Subcutaneous abdominal adipose tissue (tissue), 5 donors: Measurements from ENCODE around the gene MKLN1.
"Not testable (repeated sequence)": the region's sequence is repeated elsewhere in the genome, so short reads cannot be mapped to it uniquely, and the experiment has no call there.

Experiments used
- H3K27ac ChIP-seq: one replicate; pipeline ENCODE4 v1.7.0; 2013; ENCODE audit warnings: low read depth, mild to moderate bottlenecking, inconsistent platforms, low read length, moderate library complexity
- H3K27me3 ChIP-seq, 5 donors: one replicate each; pipeline ENCODE4 v1.7.0; 2013; ENCODE audit warnings: low read length in 5 of 5, inconsistent platforms in 1 of 5; ENCODE audit not compliant: control insufficient read depth in 5 of 5, insufficient read depth in 4 of 5
- H3K36me3 ChIP-seq, 5 donors: one replicate each; pipeline ENCODE4 v1.7.0; 2013; ENCODE audit warnings: low read length in 5 of 5; ENCODE audit not compliant: control insufficient read depth in 5 of 5, insufficient read depth in 5 of 5
- H3K4me1 ChIP-seq, 5 donors: one replicate each; pipeline ENCODE4 v1.7.0; 2013; ENCODE audit warnings: low read length in 5 of 5, mild to moderate bottlenecking in 3 of 5, moderate library complexity in 1 of 5; ENCODE audit not compliant: control insufficient read depth in 5 of 5, insufficient read depth in 5 of 5
- H3K4me3 ChIP-seq, 5 donors: one replicate each; pipeline ENCODE4 v1.7.0; 2013; ENCODE audit warnings: low read length in 5 of 5, low read depth in 1 of 5
- H3K9ac ChIP-seq, 5 donors: one replicate each; pipeline ENCODE4 v1.7.0; 2013; ENCODE audit warnings: low read length in 5 of 5, mild to moderate bottlenecking in 4 of 5, moderate library complexity in 3 of 5
- H3K9me3 ChIP-seq, 5 donors: one replicate each; pipeline ENCODE4 v1.7.0; 2013; ENCODE audit warnings: low read length in 5 of 5; ENCODE audit not compliant: control insufficient read depth in 5 of 5
- donor health status: healthy.
- donor health status: healthy.
- donor health status: healthy.
- donor health status: healthy.
- donor health status: healthy.

The MKLN1 gene

GRCh38 chr7:131329176-131329570 lies 1.5 kb downstream of the MKLN1 start:
- H3K4me1 ChIP-seq: peaks cover 0 to 41% (median 26%) of the 10 kb centered on the region in 5 donors
- peak overlapping the region; percentile 99 for H3K27ac ChIP-seq
- peaks cover 0 to 3% (median 0%) of the 10 kb centered on the region in 5 donors for H3K36me3 ChIP-seq
- peak overlapping the region; percentile 88 to 98 (median 93) for H3K4me3 ChIP-seq
- H3K9me3 ChIP-seq: no peaks in the 10 kb centered on the region
- H3K27me3 ChIP-seq: no peaks in the 10 kb centered on the region
- H3K9ac ChIP-seq: peak overlapping the region in 3 of 5 donors; percentile 98 to 100 (median 99)

DNA sequence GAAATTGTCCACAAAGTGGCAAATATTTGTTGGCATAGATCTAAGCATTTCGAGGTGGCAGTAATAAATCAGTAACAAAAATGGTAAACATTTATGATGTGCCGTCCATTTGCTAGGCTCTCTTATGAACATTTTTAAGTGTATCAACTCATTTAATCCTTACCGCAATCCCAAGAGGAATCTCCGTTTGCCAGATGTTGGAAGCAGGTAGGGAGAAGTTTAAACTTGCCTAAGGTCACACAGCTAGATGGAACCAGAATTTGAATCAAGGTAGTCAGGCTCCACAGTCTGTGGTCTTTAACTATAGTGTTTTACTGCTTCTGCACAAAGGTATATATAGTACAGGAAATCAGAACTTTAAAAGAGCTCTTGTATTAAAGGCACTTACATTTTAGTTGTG lies 2.6 kb downstream of the MKLN1 start:
- H3K4me3 ChIP-seq: peak overlapping the region in 2 of 5 donors; percentile 6 to 25

DNA sequence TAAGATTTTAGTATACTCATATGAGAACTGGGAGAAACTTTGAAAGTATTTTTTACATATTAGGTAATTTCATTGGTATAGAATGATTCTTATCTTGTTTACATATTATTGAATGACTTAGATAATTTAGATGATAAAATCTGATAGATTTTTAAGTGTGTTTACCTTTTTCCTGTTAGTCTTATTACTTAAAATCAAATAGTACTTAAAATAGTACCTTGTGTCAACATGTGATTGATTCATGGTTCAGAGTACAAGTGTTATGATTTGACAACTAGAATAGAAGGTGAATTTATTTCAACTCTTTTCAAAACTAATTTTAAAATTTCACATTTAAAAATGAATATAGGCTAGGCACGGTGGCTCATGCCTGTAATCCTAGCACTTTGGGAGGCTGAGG lies 4.1 kb downstream of the MKLN1 start:
- H3K9me3 ChIP-seq: peaks cover 3 to 8% (median 5%) of the 10 kb centered on the region in 5 donors
- no peak overlapping the region for H3K4me3 ChIP-seq
- H3K27ac ChIP-seq: peak overlapping the region; percentile 6
- H3K4me1 ChIP-seq: peaks cover 0 to 38% (median 31%) of the 10 kb centered on the region in 5 donors
- no peaks in the 10 kb centered on the region for H3K27me3 ChIP-seq
- no peak overlapping the region for H3K9ac ChIP-seq
- H3K36me3 ChIP-seq: peaks cover 0 to 3% (median 0%) of the 10 kb centered on the region in 5 donors

More for the DNA sequence above, 2.6 kb downstream of the MKLN1 start:
- Histone ChIP-seq H3K9ac (peak overlapping the region in 3 of 5 donors; percentile 1 to 98 (median 4)), H3K27me3 (no peaks in the 10 kb centered on the region), H3K27ac (peak overlapping the region; percentile 99), H3K4me1 (peaks cover 0 to 42% (median 29%) of the 10 kb centered on the region in 5 donors), H3K9me3 (no peaks in the 10 kb centered on the region), H3K36me3 (peaks cover 0 to 3% (median 0%) of the 10 kb centered on the region in 5 donors)

DNA sequence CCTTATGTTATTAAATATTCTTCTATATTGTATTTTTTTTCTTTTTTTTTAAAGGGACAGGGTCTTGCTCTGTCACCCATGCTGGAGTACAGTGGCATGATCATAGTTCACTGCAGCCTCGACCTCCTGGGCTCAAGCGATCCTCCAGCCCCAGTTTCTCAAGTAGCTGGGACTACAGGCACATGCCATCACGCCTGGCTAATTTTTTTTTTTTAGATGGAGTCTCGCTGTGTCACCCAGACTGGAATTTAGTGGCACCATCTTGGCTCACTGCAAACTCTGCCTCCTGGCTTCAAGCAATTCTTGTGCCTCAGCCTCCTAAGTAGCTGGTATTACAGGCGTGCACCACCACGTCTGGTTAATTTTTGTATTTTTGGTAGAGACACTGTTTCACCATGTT lies 5.1 kb downstream of the MKLN1 start:
- not testable (repeated sequence) for H3K4me3 ChIP-seq, H3K27ac ChIP-seq, H3K27me3 ChIP-seq

DNA sequence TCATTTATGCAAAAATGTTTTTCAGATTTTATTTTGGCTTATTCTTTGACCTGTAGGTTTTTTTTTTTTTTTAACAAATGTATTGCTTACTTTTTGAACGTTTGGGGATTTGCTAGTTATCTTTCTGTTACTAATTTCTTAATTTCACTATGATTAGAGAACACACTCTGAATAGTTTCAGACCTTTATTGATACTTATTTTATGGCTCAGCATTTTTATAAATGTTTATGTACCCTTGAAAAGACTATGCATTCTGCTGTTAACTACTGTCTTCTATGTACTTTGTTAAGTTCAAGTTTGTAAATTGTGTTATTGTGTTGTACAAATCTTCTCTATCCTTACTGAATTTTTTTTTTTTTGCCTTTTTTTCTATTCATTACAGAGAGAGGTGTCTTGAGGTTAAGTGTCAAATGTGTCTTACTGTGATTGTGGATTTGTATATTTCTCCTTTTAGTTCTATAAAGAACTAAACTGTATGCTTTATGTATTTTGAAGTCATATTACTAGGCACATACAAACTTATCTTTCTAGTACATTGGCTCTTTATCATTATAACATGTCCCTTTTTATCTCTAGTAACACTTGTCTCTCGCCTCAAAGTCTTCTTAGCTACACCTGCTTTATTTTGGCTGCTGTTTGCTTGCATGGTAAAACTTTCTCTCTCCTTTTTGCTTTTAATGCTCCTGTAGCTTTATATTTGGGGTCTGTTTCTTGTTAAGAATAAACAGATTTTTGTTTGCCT lies 8.1 kb downstream of the MKLN1 start:
- H3K27me3 ChIP-seq: no peaks in the 10 kb centered on the region
- H3K4me1 ChIP-seq: peaks cover 0 to 21% (median 6%) of the 10 kb centered on the region in 5 donors
- peaks cover 0 to 3% (median 0%) of the 10 kb centered on the region in 5 donors for H3K36me3 ChIP-seq
- no peak overlapping the region for H3K4me3 ChIP-seq
- H3K27ac ChIP-seq: no peak overlapping the region
- no peak overlapping the region for H3K9ac ChIP-seq
- peaks cover 5 to 13% (median 10%) of the 10 kb centered on the region in 5 donors for H3K9me3 ChIP-seq

More for the DNA sequence above, 5.1 kb downstream of the MKLN1 start:
- not testable (repeated sequence) for H3K36me3 ChIP-seq, H3K9ac ChIP-seq
- Histone ChIP-seq H3K4me1 (peaks cover 0 to 35% (median 26%) of the 10 kb centered on the region in 5 donors), H3K9me3 (peaks cover 5 to 13% (median 7%) of the 10 kb centered on the region in 5 donors)

DNA sequence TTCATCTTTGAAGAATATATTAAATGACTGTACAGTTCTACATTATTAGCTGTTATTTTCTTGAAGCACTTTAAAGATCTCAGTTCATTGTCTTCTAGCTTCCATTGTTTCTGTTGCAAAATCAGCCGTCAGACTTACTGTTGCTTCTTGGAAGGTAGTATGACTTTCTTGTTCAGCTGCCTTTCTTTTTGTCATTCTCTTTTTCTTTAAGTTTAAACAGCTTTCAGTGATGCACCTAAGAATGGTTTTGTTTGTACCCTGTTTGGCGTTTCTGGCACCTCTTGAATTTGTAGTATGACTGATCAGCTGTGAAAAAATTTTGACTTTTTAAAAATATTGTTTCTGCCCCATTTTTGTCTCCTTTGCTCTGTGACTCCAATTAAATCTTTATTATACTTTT lies 9.3 kb downstream of the MKLN1 start:
- no peaks in the 10 kb centered on the region for H3K27me3 ChIP-seq
- H3K36me3 ChIP-seq: peaks cover 0 to 3% (median 0%) of the 10 kb centered on the region in 5 donors
- H3K4me1 ChIP-seq: peaks cover 0 to 17% (median 4%) of the 10 kb centered on the region in 5 donors
- peaks cover 5 to 13% (median 10%) of the 10 kb centered on the region in 5 donors for H3K9me3 ChIP-seq
- no peak overlapping the region for H3K4me3 ChIP-seq
- H3K27ac ChIP-seq: no peak overlapping the region
- H3K9ac ChIP-seq: no peak overlapping the region

DNA sequence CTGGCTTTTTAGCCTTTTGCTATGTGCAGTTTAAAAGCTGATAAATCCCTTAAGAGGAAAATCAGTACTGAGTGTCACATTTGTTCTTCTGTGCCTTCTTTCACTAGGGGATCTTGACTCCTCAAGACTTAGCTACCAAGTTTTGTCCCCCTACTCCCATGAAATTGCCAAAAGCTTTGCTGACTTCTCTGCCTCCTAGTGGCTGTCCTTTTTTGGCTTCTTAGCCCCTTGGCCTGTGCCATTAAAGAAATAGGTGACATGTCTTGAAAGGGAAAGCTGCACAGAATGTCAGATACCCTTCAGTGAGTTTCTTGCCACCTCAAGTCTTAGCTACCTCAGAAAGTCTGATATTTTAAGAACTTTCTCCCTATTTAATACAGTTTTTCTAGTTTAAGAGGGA lies 10.5 kb downstream of the MKLN1 start:
- no peaks in the 10 kb centered on the region for H3K27me3 ChIP-seq
- no peak overlapping the region for H3K4me3 ChIP-seq
- no peaks in the 10 kb centered on the region for H3K36me3 ChIP-seq
- H3K4me1 ChIP-seq: peaks cover 0 to 23% (median 9%) of the 10 kb centered on the region in 5 donors
- no peak overlapping the region for H3K27ac ChIP-seq
- H3K9me3 ChIP-seq: peaks cover 5 to 13% (median 10%) of the 10 kb centered on the region in 5 donors
- no peak overlapping the region for H3K9ac ChIP-seq

DNA sequence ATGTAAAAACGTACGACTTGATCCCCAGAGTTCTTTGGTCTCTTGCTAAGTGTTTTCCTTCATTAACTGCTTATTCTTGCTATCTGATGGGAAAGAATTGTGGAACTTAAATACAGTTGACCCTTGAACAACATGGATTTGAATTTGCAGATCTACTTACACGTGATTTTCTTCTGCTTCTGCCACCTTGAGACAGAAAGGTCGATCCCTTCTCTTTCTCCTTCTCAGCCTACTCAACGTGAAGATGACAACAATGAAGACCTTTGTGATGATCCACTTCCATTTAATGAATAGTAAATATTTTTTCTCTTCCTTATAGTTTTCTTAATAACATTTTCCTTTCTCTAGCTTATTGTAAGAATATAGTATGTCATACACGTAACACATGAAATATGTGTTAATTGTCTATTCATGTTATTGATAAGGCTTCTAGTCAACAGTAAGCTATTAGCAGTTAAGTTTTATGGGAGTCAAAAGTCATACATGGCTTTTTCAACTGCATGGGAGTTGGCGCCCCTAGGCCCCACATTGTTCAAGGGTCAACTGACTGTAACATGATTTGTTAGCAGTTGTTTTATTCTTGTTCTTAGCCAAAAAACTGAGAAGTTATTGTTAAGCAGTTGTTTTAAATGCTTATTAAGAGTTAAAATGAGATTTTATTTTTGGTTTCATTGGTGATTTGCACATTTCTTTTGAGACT lies 11.2 kb downstream of the MKLN1 start:
- no peak overlapping the region for H3K27ac ChIP-seq
- no peaks in the 10 kb centered on the region for H3K27me3 ChIP-seq
- H3K4me1 ChIP-seq: peaks cover 0 to 28% (median 9%) of the 10 kb centered on the region in 5 donors
- no peaks in the 10 kb centered on the region for H3K36me3 ChIP-seq
- H3K9ac ChIP-seq: no peak overlapping the region
- peaks cover 5 to 13% (median 10%) of the 10 kb centered on the region in 5 donors for H3K9me3 ChIP-seq
- H3K4me3 ChIP-seq: no peak overlapping the region

GRCh38 chr7:131341690-131342089 lies 14.0 kb downstream of the MKLN1 start:
- Histone ChIP-seq H3K4me1 (peaks cover 0 to 17% (median 5%) of the 10 kb centered on the region in 5 donors), H3K27ac (no peak overlapping the region)

More at GRCh38 chr7:131341690-131342089, 14.0 kb downstream of the MKLN1 start:
- Histone ChIP-seq H3K9me3 (peaks cover 2 to 7% (median 6%) of the 10 kb centered on the region in 5 donors), H3K4me3 (no peak overlapping the region), H3K36me3 (no peaks in the 10 kb centered on the region), H3K27me3 (no peaks in the 10 kb centered on the region), H3K9ac (no peak overlapping the region)
